WI38 (cell line): ENCODE measurements around the gene MLANA.

Experiments used
- H3K4me3 ChIP-seq: 2 replicates; pipeline ENCODE4 v1.5.1; 2011; ENCODE audit warnings: low read depth, mild to moderate bottlenecking, control low read depth, low read length
- TF ChIP-seq, protein P1 (sequence below): IDR thresholded peaks from 2 replicates; pipeline ENCODE4 v1.5.1; 2012; ENCODE audit warnings: low read depth, mild to moderate bottlenecking, control low read depth, low read length

MLANA gene

GRCh38 chr9:5857928-5858327, 32.8 kb upstream of the MLANA start:
- TF ChIP-seq, protein P1, sequence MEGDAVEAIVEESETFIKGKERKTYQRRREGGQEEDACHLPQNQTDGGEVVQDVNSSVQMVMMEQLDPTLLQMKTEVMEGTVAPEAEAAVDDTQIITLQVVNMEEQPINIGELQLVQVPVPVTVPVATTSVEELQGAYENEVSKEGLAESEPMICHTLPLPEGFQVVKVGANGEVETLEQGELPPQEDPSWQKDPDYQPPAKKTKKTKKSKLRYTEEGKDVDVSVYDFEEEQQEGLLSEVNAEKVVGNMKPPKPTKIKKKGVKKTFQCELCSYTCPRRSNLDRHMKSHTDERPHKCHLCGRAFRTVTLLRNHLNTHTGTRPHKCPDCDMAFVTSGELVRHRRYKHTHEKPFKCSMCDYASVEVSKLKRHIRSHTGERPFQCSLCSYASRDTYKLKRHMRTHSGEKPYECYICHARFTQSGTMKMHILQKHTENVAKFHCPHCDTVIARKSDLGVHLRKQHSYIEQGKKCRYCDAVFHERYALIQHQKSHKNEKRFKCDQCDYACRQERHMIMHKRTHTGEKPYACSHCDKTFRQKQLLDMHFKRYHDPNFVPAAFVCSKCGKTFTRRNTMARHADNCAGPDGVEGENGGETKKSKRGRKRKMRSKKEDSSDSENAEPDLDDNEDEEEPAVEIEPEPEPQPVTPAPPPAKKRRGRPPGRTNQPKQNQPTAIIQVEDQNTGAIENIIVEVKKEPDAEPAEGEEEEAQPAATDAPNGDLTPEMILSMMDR = no peak
- no peak overlapping the region for H3K4me3 ChIP-seq

- H3K4me3 ChIP-seq = no peak overlapping the region
- TF ChIP-seq, protein P1 = no peak
Measured at GRCh38 chr9:5858833-5859232, 31.9 kb upstream of the MLANA start.

DNA sequence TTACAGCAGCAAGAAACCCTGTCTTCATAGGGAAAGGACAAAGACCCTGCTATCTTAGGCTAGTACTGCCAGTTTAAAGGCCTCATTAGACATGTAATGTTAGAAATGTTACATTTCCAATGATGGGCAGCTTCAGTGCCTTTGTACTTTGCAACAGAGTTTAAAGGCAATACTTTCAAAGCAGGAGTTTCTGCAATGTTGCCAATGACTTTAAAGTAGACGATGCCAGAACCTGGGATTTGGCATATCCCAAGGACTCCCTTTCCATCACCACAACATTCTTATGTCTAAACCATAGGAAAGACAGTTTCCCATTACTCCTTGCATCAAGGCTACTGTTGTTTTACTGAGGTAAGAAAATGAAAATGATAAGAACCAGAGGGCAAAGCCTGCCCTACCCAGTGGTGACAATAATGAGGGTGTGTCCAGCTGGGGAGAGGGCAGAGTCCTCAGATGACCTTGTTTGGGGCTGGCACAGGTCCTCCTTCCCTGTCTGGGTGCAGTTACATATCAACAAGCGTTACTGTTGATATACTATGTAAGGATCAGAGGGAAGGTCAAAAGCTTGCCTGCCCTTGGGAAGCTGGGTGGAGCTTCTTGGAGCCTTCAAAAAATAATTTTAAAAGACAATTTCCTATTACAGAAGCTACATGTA, 27.5 kb upstream of the MLANA start:
- H3K4me3 ChIP-seq = no peak overlapping the region
- TF ChIP-seq, protein P1 = no peak

GRCh38 chr9:5864446-5864845, 26.2 kb upstream of the MLANA start:
- H3K4me3 ChIP-seq = no peak overlapping the region
- TF ChIP-seq, protein P1 = no peak

DNA sequence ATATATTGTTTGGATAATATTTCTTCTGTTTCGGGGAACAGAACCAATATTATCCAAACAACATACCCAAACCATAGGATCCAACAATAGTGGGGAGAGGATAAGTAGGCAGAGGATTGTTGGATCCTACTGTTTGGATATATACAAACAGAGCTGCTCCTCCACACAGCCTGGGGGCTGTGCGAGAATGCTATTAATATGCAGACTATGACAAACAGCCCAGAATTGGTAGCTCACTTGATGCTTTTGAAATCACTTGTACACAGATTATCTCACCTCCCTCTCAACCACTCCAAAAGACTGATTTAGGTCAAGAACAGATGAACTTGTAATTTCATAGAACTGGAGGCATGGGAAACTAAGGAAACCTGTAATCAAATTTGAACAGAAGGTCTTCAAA, 24.4 kb upstream of the MLANA start:
- no peak overlapping the region for H3K4me3 ChIP-seq
- TF ChIP-seq, protein P1 = no peak

GRCh38 chr9:5866685-5867084, 24.0 kb upstream of the MLANA start:
- no peak overlapping the region for H3K4me3 ChIP-seq
- TF ChIP-seq, protein P1 = no peak

DNA sequence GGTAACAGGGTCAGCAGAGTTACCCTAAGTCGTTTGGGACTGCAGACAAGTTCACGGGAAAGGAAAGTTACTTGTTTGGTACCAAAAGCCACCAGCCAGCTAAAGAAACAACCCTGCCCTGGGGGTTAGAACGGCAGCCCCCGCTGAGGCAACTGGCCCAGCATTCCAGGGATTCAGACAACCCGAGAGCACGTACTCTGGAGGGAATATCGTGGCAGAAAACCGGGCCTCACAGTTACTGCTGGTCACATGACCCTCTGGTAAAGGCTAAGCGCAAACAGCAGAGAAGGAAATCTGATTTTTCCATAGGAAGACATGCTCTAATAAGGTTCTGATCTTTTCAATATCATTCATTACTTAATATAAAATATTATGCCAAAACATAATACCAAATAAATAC, 22.5 kb upstream of the MLANA start:
- TF ChIP-seq, protein P1 = no peak
- H3K4me3 ChIP-seq = no peak overlapping the region
